ENCODE data around the gene ABCC4. TPM values are rescaled to one million over a fixed set of nuclear protein-coding genes. Genes with fewer than 3 reads are reported as not detected.
A peak's percentile ranks its signal among the peaks of the same experiment; 100 is the strongest.

The ABCC4 gene
- 4.0 TPM for total RNA-seq
- long read RNA-seq, full-length matches to known transcripts = 4 of 4 reads
- long read RNA-seq, partial matches to known transcripts = 0 of 4 reads
- long read RNA-seq, other reads (novel, unspliced or antisense) = 0 of 4 reads

- intact Hi-C loops (cut with DNase I) = loop anchor here (2.0 to 5.0 kb wide), 2 partner anchors 79 to 109 kb away; no protein-coding TSS in a partner anchor
- ATAC-seq = peak; percentile 87
These were observed at the start of gene ABCC4 for GRCh38 chr13:95301183-95301967. TSS of gene ABCC4 (minus strand) at chr13:95301451. CDS start at chr13:95301314, 137 bp downstream.

GRCh38 chr13:95349267-95349666, 48.0 kb upstream of the ABCC4 start:
- DNase-seq (ENCODE audit: missing footprints) (no peak), ATAC-seq (no peak)
- intact Hi-C loops (cut with DNase I) = no loop called here

More at GRCh38 chr13:95301183-95301967, at the start of gene ABCC4:
- peak; percentile 83 for DNase-seq (ENCODE audit: missing footprints)

DNA sequence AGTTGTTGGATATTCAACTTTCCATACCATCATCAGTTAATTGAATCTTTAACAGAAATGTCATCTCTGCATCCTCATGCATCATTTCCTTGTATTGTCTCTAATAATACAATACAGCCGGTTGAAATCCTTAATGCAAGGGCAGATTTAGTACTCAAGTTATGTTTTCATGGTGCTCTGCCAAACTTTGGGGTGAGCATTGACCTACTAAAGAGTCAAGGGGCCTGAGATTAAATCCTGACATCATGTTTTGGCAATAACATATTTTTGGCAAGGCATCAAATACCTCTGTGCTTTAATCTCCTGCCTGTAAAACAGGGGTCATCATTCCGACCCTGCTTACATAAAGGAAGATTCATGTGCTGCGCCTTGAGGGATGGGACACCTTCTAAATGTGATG, 42.7 kb upstream of the ABCC4 start:
- intact Hi-C loops (cut with DNase I) = no loop called here
- ATAC-seq = no peak
- no peak for DNase-seq (ENCODE audit: missing footprints)

- no peak for DNase-seq (ENCODE audit: missing footprints)
- no peak for ATAC-seq
- intact Hi-C loops (cut with DNase I) = no loop called here
These were observed 40.2 kb upstream of the ABCC4 start for GRCh38 chr13:95341441-95341840.

- no peak for DNase-seq (ENCODE audit: missing footprints)
- intact Hi-C loops (cut with DNase I) = no loop called here
- no peak for ATAC-seq
These were observed 37.7 kb upstream of the ABCC4 start for GRCh38 chr13:95338905-95339304.

DNA sequence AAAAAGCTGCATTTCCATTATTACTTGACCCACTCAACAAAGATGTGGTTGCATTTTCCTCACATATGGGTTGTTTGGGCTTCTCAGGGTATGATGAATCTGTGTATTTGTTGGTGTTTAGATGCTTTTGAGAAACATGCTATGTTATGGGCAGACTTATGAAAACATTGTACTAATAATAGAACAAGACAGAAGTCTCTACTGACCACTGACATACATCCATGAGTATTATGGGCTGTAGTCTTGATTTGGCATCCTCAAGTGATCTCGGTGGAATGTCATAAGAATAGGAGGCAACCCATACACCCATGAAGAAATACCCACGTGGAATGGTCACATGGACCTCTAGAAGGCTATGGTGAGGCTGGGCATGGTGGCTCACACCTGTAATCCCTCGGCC, 36.3 kb upstream of the ABCC4 start:
- intact Hi-C loops (cut with DNase I) = no loop called here
- DNase-seq (ENCODE audit: missing footprints) (no peak), ATAC-seq (no peak)

DNA sequence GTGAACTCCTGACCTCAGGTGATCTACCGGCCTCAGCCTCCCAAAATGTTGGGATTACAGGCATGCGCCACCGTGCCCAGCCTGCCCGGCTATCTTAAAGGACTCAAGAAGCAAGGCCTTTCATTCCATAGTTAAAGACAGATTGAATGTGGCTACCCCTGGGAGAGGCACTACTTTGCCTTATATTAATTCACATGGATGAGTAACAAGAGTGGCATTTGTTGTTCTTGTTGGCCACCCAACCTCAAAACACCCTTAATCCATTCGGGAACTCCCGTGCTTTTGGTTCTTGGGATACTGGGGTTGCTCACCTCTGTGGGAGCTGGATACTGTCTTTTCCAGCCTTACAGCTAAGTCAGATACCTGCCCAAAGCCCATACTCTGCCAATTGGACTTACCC, 34.4 kb upstream of the ABCC4 start:
- DNase-seq (ENCODE audit: missing footprints) = no peak
- intact Hi-C loops (cut with DNase I) = no loop called here
- no peak for ATAC-seq

- DNase-seq (ENCODE audit: missing footprints) = no peak
- intact Hi-C loops (cut with DNase I) = no loop called here
- ATAC-seq = no peak
These were observed 27.1 kb upstream of the ABCC4 start for GRCh38 chr13:95328386-95328785.

DNA sequence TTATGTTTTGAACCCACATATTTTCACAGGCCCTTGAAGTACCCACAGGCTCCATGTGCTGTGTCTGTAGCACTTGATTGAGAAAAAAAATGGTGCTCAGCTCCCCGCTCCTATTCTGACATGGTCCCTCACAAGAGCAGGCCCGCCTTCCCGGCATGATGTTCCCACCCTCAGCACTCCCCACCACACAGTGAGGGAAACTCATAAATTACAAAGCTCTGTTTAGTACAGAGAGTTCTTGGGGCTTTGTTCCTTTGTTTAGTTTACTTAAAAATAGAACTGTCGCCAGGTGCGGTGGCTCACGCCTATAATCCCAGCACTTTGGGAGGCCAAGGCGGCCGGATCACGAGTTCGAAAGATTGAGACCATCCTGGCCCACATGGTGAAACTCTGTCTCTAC, 25.9 kb upstream of the ABCC4 start:
- DNase-seq (ENCODE audit: missing footprints) = no peak
- intact Hi-C loops (cut with DNase I) = no loop called here
- no peak for ATAC-seq

GRCh38 chr13:95326695-95327094, 25.4 kb upstream of the ABCC4 start:
- DNase-seq (ENCODE audit: missing footprints) (no peak), ATAC-seq (no peak)
- intact Hi-C loops (cut with DNase I) = no loop called here

DNA sequence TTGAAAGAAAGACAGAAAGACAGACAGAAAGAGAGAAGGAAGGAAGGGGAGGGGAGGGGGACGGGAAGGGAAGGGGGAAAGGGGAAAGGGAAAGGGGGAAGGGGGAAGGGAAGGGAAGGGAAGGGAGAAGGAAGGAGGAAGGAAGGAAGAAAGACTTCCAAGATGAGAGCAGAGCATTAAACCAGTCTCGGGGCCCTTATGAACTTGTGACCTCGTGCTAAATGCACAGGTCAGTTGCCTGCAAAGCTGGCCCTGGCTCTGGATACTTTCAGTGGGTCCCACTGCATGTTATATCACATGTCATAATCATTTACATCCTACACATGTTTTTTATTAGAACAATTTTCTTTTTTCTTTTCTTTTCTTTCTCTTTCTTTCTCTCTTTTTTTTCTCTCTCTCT, 24.2 kb upstream of the ABCC4 start:
- intact Hi-C loops (cut with DNase I) = no loop called here
- ATAC-seq (no peak), DNase-seq (ENCODE audit: missing footprints) (no peak)

GRCh38 chr13:95323930-95324662, 22.8 kb upstream of the ABCC4 start:
- DNase-seq (ENCODE audit: missing footprints) (no peak), ATAC-seq (no peak)
- intact Hi-C loops (cut with DNase I) = no loop called here

GRCh38 chr13:95319551-95320274, 18.5 kb upstream of the ABCC4 start:
- intact Hi-C loops (cut with DNase I) = no loop called here
- no peak for ATAC-seq
- DNase-seq (ENCODE audit: missing footprints) = no peak

DNA sequence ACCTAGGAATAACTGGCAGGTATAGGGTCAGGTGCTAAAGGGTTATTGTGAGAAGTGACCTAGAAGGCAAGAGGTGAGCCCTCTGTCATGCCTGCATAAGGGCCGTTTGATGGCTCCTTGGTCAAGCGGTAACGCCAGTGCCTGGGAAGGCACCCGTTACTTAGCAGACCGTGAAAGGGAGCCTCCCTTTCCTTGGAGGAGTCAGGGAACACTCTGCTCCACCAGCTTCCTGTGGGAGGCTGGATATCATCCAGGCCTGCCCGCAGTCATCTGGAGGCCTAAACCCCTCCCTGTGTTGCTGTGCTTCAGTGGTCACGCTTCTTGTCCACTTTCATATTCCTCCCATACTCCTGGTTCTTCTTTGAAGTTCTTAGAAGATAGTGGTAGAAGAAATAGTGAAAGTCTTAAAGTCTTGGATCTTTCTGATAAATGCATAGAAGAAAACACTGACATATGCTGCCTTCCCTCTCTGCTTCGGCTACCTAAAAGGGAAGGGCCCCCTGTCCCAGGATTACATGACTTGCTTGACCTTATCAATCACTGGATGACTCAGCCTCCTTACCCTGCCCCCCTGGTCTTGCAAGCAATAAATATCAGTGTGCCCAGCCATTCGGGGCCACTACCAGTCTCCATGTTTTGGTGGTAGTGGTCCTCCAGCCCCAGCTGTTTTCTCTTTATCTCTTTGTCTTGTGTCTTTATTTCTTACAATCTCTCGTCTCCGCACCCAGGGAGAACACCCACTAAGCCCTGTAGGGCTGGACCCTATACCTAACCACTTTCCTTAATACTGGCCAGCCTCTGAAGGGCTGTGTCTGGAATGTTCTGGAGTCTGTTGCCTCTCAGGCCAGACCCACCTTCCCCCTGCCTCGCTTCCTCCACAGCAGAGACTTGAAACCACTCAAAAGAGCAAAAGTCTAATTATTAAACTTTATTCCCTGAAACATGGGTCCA, 16.1 kb upstream of the ABCC4 start:
- intact Hi-C loops (cut with DNase I) = no loop called here
- ATAC-seq = no peak
- DNase-seq (ENCODE audit: missing footprints) = no peak

- no peak for DNase-seq (ENCODE audit: missing footprints)
- intact Hi-C loops (cut with DNase I) = no loop called here
- ATAC-seq = no peak
These were observed 14.5 kb upstream of the ABCC4 start for GRCh38 chr13:95315752-95316151.

GRCh38 chr13:95307507-95307906, 6.3 kb upstream of the ABCC4 start:
- no peak for DNase-seq (ENCODE audit: missing footprints)
- intact Hi-C loops (cut with DNase I) = no loop called here

GRCh38 chr13:95304453-95304852, 3.2 kb upstream of the ABCC4 start:
- ATAC-seq (no peak), DNase-seq (ENCODE audit: missing footprints) (no peak)
- intact Hi-C loops (cut with DNase I) = loop anchor here (5.0 kb wide), 1 partner anchor 112 kb away; no protein-coding TSS in a partner anchor

More at GRCh38 chr13:95307507-95307906, 6.3 kb upstream of the ABCC4 start:
- no peak for ATAC-seq

GRCh38 chr13:95301968-95302393, 730 bp upstream of the ABCC4 start:
- intact Hi-C loops (cut with DNase I) = loop anchor here (2.0 to 5.0 kb wide), 2 partner anchors 79 to 110 kb away; no protein-coding TSS in a partner anchor
- no peak for DNase-seq (ENCODE audit: missing footprints)
- ATAC-seq = no peak
